Measurements from ENCODE around the gene ORC1. TPM values are rescaled to one million over a fixed set of nuclear protein-coding genes. Genes with fewer than 3 reads are reported as not detected.

The ORC1 gene
- total RNA-seq, 1 experiment from 2014 or later = 17.2 TPM

DNA sequence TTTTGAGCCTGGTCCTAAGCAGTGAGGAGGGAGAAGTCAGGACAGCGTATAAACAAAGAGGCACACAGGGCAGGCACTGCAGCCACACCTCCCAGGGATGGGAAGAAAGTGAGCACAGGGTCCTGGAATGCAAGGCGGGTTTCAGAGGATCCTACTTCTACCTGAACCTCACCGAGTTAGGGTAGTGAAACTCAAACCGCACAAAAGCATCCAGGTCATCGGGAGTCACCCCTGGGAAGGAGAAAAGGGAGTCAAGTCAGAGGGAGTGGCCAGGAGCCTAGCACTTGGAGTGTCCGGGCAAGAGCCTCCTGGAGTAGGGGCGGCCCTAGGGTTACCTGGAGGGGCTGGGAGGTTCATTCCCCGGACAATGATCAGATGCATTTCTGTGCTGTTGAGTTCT is 48.8 kb downstream of the ORC1 start:
- peaks cover 36% of the 10 kb centered on the region for H3K36me3 Mint-ChIP-seq (ENCODE audit: insufficient read depth, unreplicated experiment)

GRCh38 chr1:52352690-52353089 is 51.5 kb downstream of the ORC1 start:
- H3K4me3 Mint-ChIP-seq (ENCODE audit: low read depth, unreplicated experiment) = no peak overlapping the region
- H3K36me3 Mint-ChIP-seq (ENCODE audit: insufficient read depth, unreplicated experiment) = peaks cover 42% of the 10 kb centered on the region
- CTCF ChIA-PET = no interaction called here
- no peak for TF ChIP-seq CTCF (IDR thresholded peaks at IDR 0.05; ENCODE audit: unreplicated experiment)
- no peak overlapping the region for H3K27ac Mint-ChIP-seq (ENCODE audit: unreplicated experiment)
- DNase-seq = no peak
- no TSS peak for BruUV-seq (replicated peaks)
- intact Hi-C loops (cut with micrococcal nuclease; ENCODE audit: unreplicated experiment) = no loop called here
- H3K4me1 Mint-ChIP-seq (ENCODE audit: low read depth, unreplicated experiment) = no peaks in the 10 kb centered on the region
- no peaks in the 10 kb centered on the region for H3K27me3 Mint-ChIP-seq (ENCODE audit: unreplicated experiment)
- no peaks in the 10 kb centered on the region for H3K9me3 Mint-ChIP-seq (ENCODE audit: low read depth, unreplicated experiment)

More for the DNA sequence above, 48.8 kb downstream of the ORC1 start:
- Mint-ChIP-seq H3K4me3 (ENCODE audit: low read depth, unreplicated experiment) (no peak overlapping the region), H3K27ac (ENCODE audit: unreplicated experiment) (no peak overlapping the region), H3K4me1 (ENCODE audit: low read depth, unreplicated experiment) (no peaks in the 10 kb centered on the region), H3K9me3 (ENCODE audit: low read depth, unreplicated experiment) (no peaks in the 10 kb centered on the region), H3K27me3 (ENCODE audit: unreplicated experiment) (no peaks in the 10 kb centered on the region)
- no peak for DNase-seq
- BruUV-seq (replicated peaks) = no TSS peak
- no peak for TF ChIP-seq CTCF (IDR thresholded peaks at IDR 0.05; ENCODE audit: unreplicated experiment)
- CTCF ChIA-PET = no interaction called here
- intact Hi-C loops (cut with micrococcal nuclease; ENCODE audit: unreplicated experiment) = no loop called here

GRCh38 chr1:52348704-52349300 is 55.4 kb downstream of the ORC1 start:
- Mint-ChIP-seq H3K4me3 (ENCODE audit: low read depth, unreplicated experiment) (no peak overlapping the region), H3K36me3 (ENCODE audit: insufficient read depth, unreplicated experiment) (peaks cover 22% of the 10 kb centered on the region), H3K27ac (ENCODE audit: unreplicated experiment) (no peak overlapping the region), H3K9me3 (ENCODE audit: low read depth, unreplicated experiment) (no peaks in the 10 kb centered on the region), H3K4me1 (ENCODE audit: low read depth, unreplicated experiment) (no peaks in the 10 kb centered on the region), H3K27me3 (ENCODE audit: unreplicated experiment) (no peaks in the 10 kb centered on the region)
- intact Hi-C loops (cut with micrococcal nuclease; ENCODE audit: unreplicated experiment) = no loop called here
- no peak for DNase-seq
- CTCF ChIA-PET = interaction anchor here (0.5 to 1.0 kb wide), 3 partner anchors 51 to 221 kb away, joined by 3 to 4 read pairs (median 4); no protein-coding TSS in a partner anchor
- BruUV-seq (replicated peaks) = no TSS peak
- TF ChIP-seq CTCF (IDR thresholded peaks at IDR 0.05; ENCODE audit: unreplicated experiment) = no peak

DNA sequence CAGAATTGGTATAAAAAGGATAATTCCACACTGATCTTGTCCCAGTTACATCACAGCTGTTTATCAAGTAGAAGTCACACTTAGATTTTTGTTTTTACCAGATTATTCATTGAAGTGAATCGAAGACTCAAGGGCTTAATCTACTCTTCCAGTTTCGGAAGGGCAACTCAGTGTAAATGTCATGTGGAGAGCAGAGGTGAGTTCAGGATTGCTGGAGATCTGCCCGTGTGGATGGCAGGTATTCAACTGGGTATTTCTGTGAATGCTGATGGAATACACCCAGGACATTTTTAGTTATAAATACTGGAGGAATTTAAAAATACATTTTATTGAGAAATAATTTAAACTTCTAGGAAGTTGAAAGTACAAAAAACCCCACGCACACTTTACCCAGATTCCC is 57.6 kb downstream of the ORC1 start:
- no peak for DNase-seq
- no TSS peak for BruUV-seq (replicated peaks)
- intact Hi-C loops (cut with micrococcal nuclease; ENCODE audit: unreplicated experiment) = no loop called here
- no peaks in the 10 kb centered on the region for H3K9me3 Mint-ChIP-seq (ENCODE audit: low read depth, unreplicated experiment)
- H3K36me3 Mint-ChIP-seq (ENCODE audit: insufficient read depth, unreplicated experiment) = peaks cover 17% of the 10 kb centered on the region
- no peak overlapping the region for H3K27ac Mint-ChIP-seq (ENCODE audit: unreplicated experiment)
- no peaks in the 10 kb centered on the region for H3K4me1 Mint-ChIP-seq (ENCODE audit: low read depth, unreplicated experiment)
- H3K4me3 Mint-ChIP-seq (ENCODE audit: low read depth, unreplicated experiment) = no peak overlapping the region
- CTCF ChIA-PET = no interaction called here
- H3K27me3 Mint-ChIP-seq (ENCODE audit: unreplicated experiment) = no peaks in the 10 kb centered on the region
- no peak for TF ChIP-seq CTCF (IDR thresholded peaks at IDR 0.05; ENCODE audit: unreplicated experiment)

Data from Calu3 (cell line).